Smooth muscle cell (in vitro differentiated cells): ENCODE data around the gene NUDT14. TPM values are rescaled to one million over a fixed set of nuclear protein-coding genes. Genes with fewer than 3 reads are reported as not detected.

Experiments used
- DNase-seq: peaks from one replicate; lab custom pipeline; 2025; ENCODE audit not compliant: unreplicated experiment; lab: John Stamatoyannopoulos, UW
- H2AFZ ChIP-seq: fragments of 200-600 bp; sonication (generic); 2 replicates; pipeline ENCODE4 v1.6.0; 2016; ENCODE audit warnings: antibody characterized with exemption, low read depth, mild to moderate bottlenecking
- H3F3A ChIP-seq: fragments of 200-600 bp; sonication (generic); 2 replicates; pipeline ENCODE4 v1.6.0; 2017; ENCODE audit warnings: antibody characterized with exemption, low read depth
- H3K27ac ChIP-seq: fragments of 200-600 bp; sonication (generic); 2 replicates; pipeline ENCODE4 v1.5.1; 2016; ENCODE audit warnings: low read depth, mild to moderate bottlenecking
- H3K27me3 ChIP-seq: fragments of 200-600 bp; sonication (generic); 2 replicates; pipeline ENCODE4 v1.6.1; 2016; ENCODE audit warnings: low read depth, mild to moderate bottlenecking
- H3K36me3 ChIP-seq: fragments of 200-600 bp; sonication (generic); 2 replicates; pipeline ENCODE4 v1.5.1; 2016; ENCODE audit warnings: low read depth
- H3K4me1 ChIP-seq: fragments of 200-600 bp; sonication (generic); 2 replicates; pipeline ENCODE4 v1.5.1; 2016; ENCODE audit warnings: low read depth
- H3K4me2 ChIP-seq: fragments of 200-600 bp; sonication (generic); 2 replicates; pipeline ENCODE4 v1.6.0; 2016; ENCODE audit warnings: mild to moderate bottlenecking
- H3K4me3 ChIP-seq: fragments of 200-600 bp; sonication (generic); 2 replicates; pipeline ENCODE4 v1.5.1; 2016; ENCODE audit warnings: mild to moderate bottlenecking
- H3K79me2 ChIP-seq: fragments of 200-600 bp; sonication (generic); 2 replicates; pipeline ENCODE4 v1.6.0; 2016; ENCODE audit warnings: low read depth, mild to moderate bottlenecking
- H3K9ac ChIP-seq: fragments of 200-600 bp; sonication (generic); 2 replicates; pipeline ENCODE4 v1.6.0; 2016; ENCODE audit warnings: low read depth
- H3K9me3 ChIP-seq: fragments of 200-600 bp; sonication (generic); replicated peaks from 2 replicates; pipeline ENCODE4 v1.5.1; 2016; ENCODE audit warnings: low read depth
- H4K20me1 ChIP-seq: fragments of 200-600 bp; sonication (generic); 2 replicates; pipeline ENCODE4 v1.6.0; 2016; ENCODE audit warnings: low read depth
- WGBS: methylation state at CpG from one replicate; pipeline ENCODE4 v1.1.7; 2016; ENCODE audit warnings: low lambda C conversion rate; 5-methylcytosine and 5-hydroxymethylcytosine counted together
- polyA plus RNA-seq: library from polyadenylated mRNA; unstranded; fragments of >200 nt; fragmentation: Nextera tagmentation; extraction: Ambion mirVana; gene quantifications from 2 replicates; pipeline ENCODE4 v1.2.1, GENCODE V29; 2016
- total RNA-seq: library from RNA; depleted of rRNA; stranded (reverse); fragments of >200 nt; gene quantifications from 2 replicates; pipeline ENCODE4 v1.2.3, GENCODE V29; 2014
- TF ChIP-seq, protein P1 (sequence below): fragments of 200-600 bp; sonication (generic); IDR thresholded peaks from 2 replicates; pipeline ENCODE4 v1.5.1; 2017; ENCODE audit warnings: borderline replicate concordance, mild to moderate bottlenecking, antibody characterized with exemption; ENCODE audit not compliant: insufficient read depth, poor library complexity, severe bottlenecking

NUDT14 gene
- total and polyA plus RNA-seq, 2 experiments from 2014 or later = 7.9 to 30.7 TPM

DNA sequence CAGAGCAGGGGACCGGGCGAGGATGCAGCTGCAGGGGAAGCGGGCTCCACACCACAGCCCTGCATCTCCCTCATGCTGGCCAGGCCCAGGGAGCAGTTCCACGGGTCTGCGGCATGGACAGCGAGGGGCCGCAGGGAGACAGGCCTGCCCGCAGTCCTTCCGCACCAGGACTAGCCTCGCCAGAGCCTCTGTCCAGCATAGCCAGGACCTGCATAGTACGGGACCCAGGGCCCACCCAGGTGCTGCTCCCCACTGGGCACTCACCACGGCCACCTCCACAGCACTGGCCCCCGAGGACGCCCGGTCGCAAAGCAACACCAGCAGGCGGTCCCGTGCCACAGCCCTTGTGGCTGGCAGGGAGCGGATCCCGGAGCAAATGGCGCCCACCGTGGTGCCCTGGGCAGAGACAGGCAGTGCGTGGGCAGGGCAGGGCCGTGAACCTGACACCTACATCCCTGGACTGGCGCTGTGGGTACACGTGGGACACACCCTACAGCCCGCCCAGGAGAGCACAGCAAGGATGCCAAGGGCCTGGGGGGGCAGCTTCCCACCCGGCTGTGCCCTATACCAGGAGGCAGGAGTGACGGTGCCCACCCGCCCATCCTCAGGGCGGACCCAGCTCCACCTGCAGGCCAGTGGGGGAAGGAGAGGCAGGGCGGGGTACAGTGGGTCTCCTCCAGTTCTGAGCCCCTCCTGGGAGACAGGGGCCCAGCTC, 36.3 kb downstream of the NUDT14 start:
- Histone ChIP-seq H3K27me3 (no peaks in the 10 kb centered on the region), H3F3A (no peaks in the 10 kb centered on the region), H3K9me3 (no peaks in the 10 kb centered on the region), H3K9ac (no peak overlapping the region), H3K27ac (no peak overlapping the region), H3K4me2 (no peak overlapping the region), H3K4me3 (no peak overlapping the region), H3K4me1 (no peaks in the 10 kb centered on the region), H2AFZ (no peak overlapping the region), H3K79me2 (no peaks in the 10 kb centered on the region), H4K20me1 (no peaks in the 10 kb centered on the region), H3K36me3 (no peaks in the 10 kb centered on the region)
- TF ChIP-seq, protein P1, sequence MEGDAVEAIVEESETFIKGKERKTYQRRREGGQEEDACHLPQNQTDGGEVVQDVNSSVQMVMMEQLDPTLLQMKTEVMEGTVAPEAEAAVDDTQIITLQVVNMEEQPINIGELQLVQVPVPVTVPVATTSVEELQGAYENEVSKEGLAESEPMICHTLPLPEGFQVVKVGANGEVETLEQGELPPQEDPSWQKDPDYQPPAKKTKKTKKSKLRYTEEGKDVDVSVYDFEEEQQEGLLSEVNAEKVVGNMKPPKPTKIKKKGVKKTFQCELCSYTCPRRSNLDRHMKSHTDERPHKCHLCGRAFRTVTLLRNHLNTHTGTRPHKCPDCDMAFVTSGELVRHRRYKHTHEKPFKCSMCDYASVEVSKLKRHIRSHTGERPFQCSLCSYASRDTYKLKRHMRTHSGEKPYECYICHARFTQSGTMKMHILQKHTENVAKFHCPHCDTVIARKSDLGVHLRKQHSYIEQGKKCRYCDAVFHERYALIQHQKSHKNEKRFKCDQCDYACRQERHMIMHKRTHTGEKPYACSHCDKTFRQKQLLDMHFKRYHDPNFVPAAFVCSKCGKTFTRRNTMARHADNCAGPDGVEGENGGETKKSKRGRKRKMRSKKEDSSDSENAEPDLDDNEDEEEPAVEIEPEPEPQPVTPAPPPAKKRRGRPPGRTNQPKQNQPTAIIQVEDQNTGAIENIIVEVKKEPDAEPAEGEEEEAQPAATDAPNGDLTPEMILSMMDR = no peak
- no peak for DNase-seq
- WGBS = 94% methylated on average over 32 of the region's 32 CpGs

DNA sequence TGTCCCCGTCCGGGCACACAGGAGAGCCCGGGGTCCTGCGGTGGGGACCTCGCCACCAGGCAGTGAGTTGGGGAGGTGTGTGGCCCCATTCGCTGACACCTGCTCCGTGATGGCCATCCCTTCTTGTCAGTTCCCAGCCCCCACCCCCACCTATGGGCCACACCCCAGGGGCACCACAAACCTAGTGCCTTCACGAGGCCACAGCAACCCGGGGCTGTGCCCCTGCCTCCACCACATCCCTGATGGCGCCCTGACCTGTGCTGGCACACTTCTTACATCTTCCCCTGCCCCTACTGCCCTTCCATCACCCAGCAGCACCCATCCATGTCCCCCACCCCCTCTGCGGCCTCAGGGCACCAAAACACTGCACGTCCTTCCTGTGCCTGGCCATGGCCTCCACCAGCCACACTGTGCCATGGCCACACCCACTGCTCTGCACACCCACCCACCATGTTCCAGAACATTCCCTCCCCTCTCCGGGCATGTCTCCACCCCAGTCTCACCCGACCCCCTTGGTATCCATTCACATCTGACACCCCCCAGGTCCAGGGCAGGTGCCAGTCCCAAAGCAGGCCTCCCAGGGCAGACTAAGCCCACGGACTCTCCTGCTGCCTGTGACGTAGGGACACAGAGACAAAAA, 37.0 kb downstream of the NUDT14 start:
- no peak overlapping the region for H2AFZ ChIP-seq
- H3K4me3 ChIP-seq = no peak overlapping the region
- 89% methylated on average over 9 of the region's 16 CpGs for WGBS

DNA sequence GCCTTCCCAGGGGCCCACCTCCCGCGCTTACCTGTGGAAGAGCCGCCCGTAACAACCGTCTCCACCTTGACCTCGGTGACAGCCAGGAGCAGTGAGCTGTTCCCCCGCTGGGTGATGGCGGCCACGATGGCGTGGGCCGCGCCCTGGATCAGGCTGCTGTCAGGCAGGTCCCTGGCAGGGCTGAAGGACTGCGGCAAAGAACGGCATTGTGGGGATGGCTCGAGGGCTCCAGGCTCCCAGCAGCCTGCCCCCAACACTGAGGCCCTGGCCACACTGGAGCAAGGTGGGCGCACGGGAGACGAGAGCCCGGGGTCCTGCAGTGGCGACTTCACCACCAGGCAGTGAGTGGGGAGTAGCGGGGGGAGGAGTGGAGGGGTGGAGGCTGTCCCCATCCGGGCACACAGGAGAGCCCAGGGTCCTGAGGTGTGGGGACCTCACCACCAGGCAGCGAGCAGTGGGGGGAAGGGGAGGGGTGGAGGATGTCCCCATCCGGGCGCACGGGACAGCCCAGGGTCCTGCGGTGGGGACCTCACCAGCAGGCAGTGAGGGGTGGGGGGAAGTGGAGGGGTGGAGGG, 37.6 kb downstream of the NUDT14 start:
- Histone ChIP-seq H3K9ac (no peak overlapping the region), H2AFZ (no peak overlapping the region), H4K20me1 (no peaks in the 10 kb centered on the region), H3K27ac (no peak overlapping the region), H3K4me2 (no peak overlapping the region), H3F3A (no peaks in the 10 kb centered on the region), H3K36me3 (no peaks in the 10 kb centered on the region), H3K4me3 (no peak overlapping the region), H3K27me3 (no peaks in the 10 kb centered on the region), H3K9me3 (no peaks in the 10 kb centered on the region), H3K4me1 (no peaks in the 10 kb centered on the region), H3K79me2 (no peaks in the 10 kb centered on the region)
- WGBS = 96% methylated on average over 21 of the region's 27 CpGs
- TF ChIP-seq, protein P1 = no peak
- no peak for DNase-seq

More for the DNA sequence above, 37.0 kb downstream of the NUDT14 start:
- Histone ChIP-seq H3K9me3 (no peaks in the 10 kb centered on the region), H3K36me3 (no peaks in the 10 kb centered on the region), H3K27ac (no peak overlapping the region), H3F3A (no peaks in the 10 kb centered on the region), H3K4me2 (no peak overlapping the region), H4K20me1 (no peaks in the 10 kb centered on the region), H3K79me2 (no peaks in the 10 kb centered on the region), H3K9ac (no peak overlapping the region), H3K27me3 (no peaks in the 10 kb centered on the region), H3K4me1 (no peaks in the 10 kb centered on the region)
- TF ChIP-seq, protein P1 = no peak
- no peak for DNase-seq
